Epithelial cell of esophagus (primary cell): ENCODE results near the gene DMRTC1B.
"Not testable (repeated sequence)": the region's sequence is repeated elsewhere in the genome, so short reads cannot be mapped to it uniquely, and the experiment has no call there.

ENCODE experiments used
- DNase-seq: peaks from one replicate; pipeline ENCODE4 v3.0.0; 2010; ENCODE audit warnings: low read depth
- H3K4me3 ChIP-seq: 2 replicates; pipeline ENCODE4 v1.5.1; 2011; ENCODE audit warnings: mild to moderate bottlenecking, low read length, control low read depth

DMRTC1B gene

GRCh38 chrX:72882898-72883297, 106.2 kb downstream of the DMRTC1B start:
- H3K4me3 ChIP-seq, DNase-seq: not testable (repeated sequence)

- DNase-seq, H3K4me3 ChIP-seq: not testable (repeated sequence)
Measured at GRCh38 chrX:72889740-72890139, 113.0 kb downstream of the DMRTC1B start.
